Activated CD8-positive, alpha-beta memory T cell treated with anti-CD3 and anti-CD28 coated beads for 48 hours (primary cell): ENCODE data around the gene TRIM67.
"Not testable (repeated sequence)": the region's sequence is repeated elsewhere in the genome, so short reads cannot be mapped to it uniquely, and the experiment has no call there.

Experiments
- DNase-seq, 3 experiments: peaks; one replicate each; pipeline ENCODE4 v3.0.0-alpha.2; 2020; ENCODE audit warnings: low read depth in 2 of 3, low spot score in 2 of 3

TRIM67 gene

GRCh38 chr1:231157311-231157710 is 4.5 kb upstream of the TRIM67 start:
- no peak for DNase-seq

- DNase-seq = not testable (repeated sequence)
These were observed 3.7 kb upstream of the TRIM67 start for GRCh38 chr1:231158141-231158540.

GRCh38 chr1:231159202-231159962 is 2.5 kb upstream of the TRIM67 start:
- DNase-seq = no peak

- no peak for DNase-seq
These were observed 1.7 kb upstream of the TRIM67 start for GRCh38 chr1:231159963-231160761.

GRCh38 chr1:231160895-231161666 is 777 bp upstream of the TRIM67 start:
- DNase-seq = no peak

- no peak for DNase-seq
These were observed 575 bp downstream of the TRIM67 start for GRCh38 chr1:231162297-231162969.

- DNase-seq = no peak
These were observed 1.3 kb downstream of the TRIM67 start for GRCh38 chr1:231162970-231163829.

GRCh38 chr1:231163830-231164427 is 2.1 kb downstream of the TRIM67 start:
- DNase-seq = no peak

- no peak for DNase-seq
These were observed 3.5 kb downstream of the TRIM67 start for GRCh38 chr1:231165371-231165770.

- DNase-seq = no peak
These were observed 4.5 kb downstream of the TRIM67 start for GRCh38 chr1:231166398-231166797.

GRCh38 chr1:231170875-231171274 is 9.0 kb downstream of the TRIM67 start:
- DNase-seq = no peak

- no peak for DNase-seq
These were observed 9.9 kb downstream of the TRIM67 start for GRCh38 chr1:231171623-231172197.

GRCh38 chr1:231172411-231172810 is 10.6 kb downstream of the TRIM67 start:
- no peak for DNase-seq

- DNase-seq = no peak
These were observed 14.6 kb downstream of the TRIM67 start for GRCh38 chr1:231176421-231176820.

- DNase-seq = no peak
These were observed 15.4 kb downstream of the TRIM67 start for GRCh38 chr1:231177226-231177625.

GRCh38 chr1:231177936-231178335 is 16.1 kb downstream of the TRIM67 start:
- no peak for DNase-seq

GRCh38 chr1:231178970-231179369 is 17.1 kb downstream of the TRIM67 start:
- no peak for DNase-seq

GRCh38 chr1:231180034-231180433 is 18.2 kb downstream of the TRIM67 start:
- DNase-seq = no peak

- no peak for DNase-seq
These were observed 19.4 kb downstream of the TRIM67 start for GRCh38 chr1:231181271-231181670.
